Smooth muscle cell (in vitro differentiated cells): ENCODE measurements around the gene NAV2. TPM values are rescaled to one million over a fixed set of nuclear protein-coding genes. Genes with fewer than 3 reads are reported as not detected.

Experiments
- DNase-seq: peaks from one replicate; lab custom pipeline; 2025; ENCODE audit not compliant: unreplicated experiment; lab: John Stamatoyannopoulos, UW
- H2AFZ ChIP-seq: fragments of 200-600 bp; sonication (generic); 2 replicates; pipeline ENCODE4 v1.6.0; 2016; ENCODE audit warnings: antibody characterized with exemption, low read depth, mild to moderate bottlenecking
- H3F3A ChIP-seq: fragments of 200-600 bp; sonication (generic); 2 replicates; pipeline ENCODE4 v1.6.0; 2017; ENCODE audit warnings: antibody characterized with exemption, low read depth
- H3K27ac ChIP-seq: fragments of 200-600 bp; sonication (generic); 2 replicates; pipeline ENCODE4 v1.5.1; 2016; ENCODE audit warnings: low read depth, mild to moderate bottlenecking
- H3K27me3 ChIP-seq: fragments of 200-600 bp; sonication (generic); 2 replicates; pipeline ENCODE4 v1.6.1; 2016; ENCODE audit warnings: low read depth, mild to moderate bottlenecking
- H3K36me3 ChIP-seq: fragments of 200-600 bp; sonication (generic); 2 replicates; pipeline ENCODE4 v1.5.1; 2016; ENCODE audit warnings: low read depth
- H3K4me1 ChIP-seq: fragments of 200-600 bp; sonication (generic); 2 replicates; pipeline ENCODE4 v1.5.1; 2016; ENCODE audit warnings: low read depth
- H3K4me2 ChIP-seq: fragments of 200-600 bp; sonication (generic); 2 replicates; pipeline ENCODE4 v1.6.0; 2016; ENCODE audit warnings: mild to moderate bottlenecking
- H3K4me3 ChIP-seq: fragments of 200-600 bp; sonication (generic); 2 replicates; pipeline ENCODE4 v1.5.1; 2016; ENCODE audit warnings: mild to moderate bottlenecking
- H3K79me2 ChIP-seq: fragments of 200-600 bp; sonication (generic); 2 replicates; pipeline ENCODE4 v1.6.0; 2016; ENCODE audit warnings: low read depth, mild to moderate bottlenecking
- H3K9ac ChIP-seq: fragments of 200-600 bp; sonication (generic); 2 replicates; pipeline ENCODE4 v1.6.0; 2016; ENCODE audit warnings: low read depth
- H3K9me3 ChIP-seq: fragments of 200-600 bp; sonication (generic); replicated peaks from 2 replicates; pipeline ENCODE4 v1.5.1; 2016; ENCODE audit warnings: low read depth
- H4K20me1 ChIP-seq: fragments of 200-600 bp; sonication (generic); 2 replicates; pipeline ENCODE4 v1.6.0; 2016; ENCODE audit warnings: low read depth
- WGBS: methylation state at CpG from one replicate; pipeline ENCODE4 v1.1.7; 2016; ENCODE audit warnings: low lambda C conversion rate; 5-methylcytosine and 5-hydroxymethylcytosine counted together
- polyA plus RNA-seq: library from polyadenylated mRNA; unstranded; fragments of >200 nt; fragmentation: Nextera tagmentation; extraction: Ambion mirVana; gene quantifications from 2 replicates; pipeline ENCODE4 v1.2.1, GENCODE V29; 2016
- total RNA-seq: library from RNA; depleted of rRNA; stranded (reverse); fragments of >200 nt; gene quantifications from 2 replicates; pipeline ENCODE4 v1.2.3, GENCODE V29; 2014
- TF ChIP-seq, protein P1 (sequence below): fragments of 200-600 bp; sonication (generic); IDR thresholded peaks from 2 replicates; pipeline ENCODE4 v1.5.1; 2017; ENCODE audit warnings: borderline replicate concordance, mild to moderate bottlenecking, antibody characterized with exemption; ENCODE audit not compliant: insufficient read depth, poor library complexity, severe bottlenecking

The NAV2 gene
- total and polyA plus RNA-seq, 2 experiments from 2014 or later, result 14.1 to 67.5 TPM

DNA sequence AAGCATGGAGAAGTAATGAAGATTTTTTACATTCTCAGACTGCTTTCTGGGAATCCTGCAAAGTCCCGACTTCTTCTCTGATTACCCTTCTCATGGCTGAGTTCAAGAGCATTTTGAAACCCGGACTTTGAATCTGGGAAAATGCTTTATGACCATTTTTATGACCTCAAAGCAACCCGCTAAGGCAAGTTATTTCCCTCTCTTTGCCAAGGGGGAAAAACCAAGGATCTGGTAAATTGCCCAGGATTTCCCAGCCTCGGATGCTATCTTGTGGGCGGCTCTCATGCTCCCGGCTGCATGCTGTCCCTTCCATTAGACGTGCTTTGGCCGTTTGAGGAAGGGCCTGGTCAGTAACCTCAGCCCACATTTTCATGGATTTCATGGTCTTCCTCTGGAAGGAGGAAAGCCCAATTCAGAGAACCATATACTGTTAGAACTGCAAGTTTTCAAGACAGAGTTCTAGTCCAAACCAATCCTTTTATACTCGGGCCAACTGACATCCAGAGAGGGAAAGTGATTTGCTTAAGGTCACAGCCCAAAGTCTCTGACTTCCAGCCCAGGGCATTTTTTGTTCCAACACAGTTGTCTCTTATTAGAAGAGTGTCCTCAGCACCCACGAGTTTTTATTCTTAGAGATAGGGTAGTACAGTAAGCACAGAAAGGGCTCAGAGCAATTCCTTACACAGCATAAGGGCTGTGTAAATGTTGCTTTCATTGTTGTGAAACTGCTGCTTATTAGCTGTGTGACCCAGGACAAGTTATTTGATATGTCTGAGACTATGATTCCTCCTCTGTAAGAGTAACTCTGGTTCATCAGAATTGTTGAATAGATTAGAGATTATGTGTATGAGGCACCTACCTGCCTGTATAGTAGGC, 77.4 kb downstream of the NAV2 start:
- no peaks in the 10 kb centered on the region for H3K9me3 ChIP-seq
- peak overlapping the region; percentile 75 for H3K4me2 ChIP-seq
- DNase-seq, result no peak
- H3K36me3 ChIP-seq, result no peaks in the 10 kb centered on the region
- no peak overlapping the region for H3K4me3 ChIP-seq
- peaks cover 24% of the 10 kb centered on the region for H3K79me2 ChIP-seq
- peak overlapping the region; percentile 48 for H3K27ac ChIP-seq
- H3K9ac ChIP-seq, result no peak overlapping the region
- peak overlapping the region; percentile 64 for H2AFZ ChIP-seq
- no peaks in the 10 kb centered on the region for H3K27me3 ChIP-seq
- H4K20me1 ChIP-seq, result no peaks in the 10 kb centered on the region
- 18% methylated on average over 10 of the region's 10 CpGs for WGBS
- peaks cover 8% of the 10 kb centered on the region for H3K4me1 ChIP-seq
- TF ChIP-seq, protein P1, sequence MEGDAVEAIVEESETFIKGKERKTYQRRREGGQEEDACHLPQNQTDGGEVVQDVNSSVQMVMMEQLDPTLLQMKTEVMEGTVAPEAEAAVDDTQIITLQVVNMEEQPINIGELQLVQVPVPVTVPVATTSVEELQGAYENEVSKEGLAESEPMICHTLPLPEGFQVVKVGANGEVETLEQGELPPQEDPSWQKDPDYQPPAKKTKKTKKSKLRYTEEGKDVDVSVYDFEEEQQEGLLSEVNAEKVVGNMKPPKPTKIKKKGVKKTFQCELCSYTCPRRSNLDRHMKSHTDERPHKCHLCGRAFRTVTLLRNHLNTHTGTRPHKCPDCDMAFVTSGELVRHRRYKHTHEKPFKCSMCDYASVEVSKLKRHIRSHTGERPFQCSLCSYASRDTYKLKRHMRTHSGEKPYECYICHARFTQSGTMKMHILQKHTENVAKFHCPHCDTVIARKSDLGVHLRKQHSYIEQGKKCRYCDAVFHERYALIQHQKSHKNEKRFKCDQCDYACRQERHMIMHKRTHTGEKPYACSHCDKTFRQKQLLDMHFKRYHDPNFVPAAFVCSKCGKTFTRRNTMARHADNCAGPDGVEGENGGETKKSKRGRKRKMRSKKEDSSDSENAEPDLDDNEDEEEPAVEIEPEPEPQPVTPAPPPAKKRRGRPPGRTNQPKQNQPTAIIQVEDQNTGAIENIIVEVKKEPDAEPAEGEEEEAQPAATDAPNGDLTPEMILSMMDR, result no peak
- peaks cover 29% of the 10 kb centered on the region for H3F3A ChIP-seq

DNA sequence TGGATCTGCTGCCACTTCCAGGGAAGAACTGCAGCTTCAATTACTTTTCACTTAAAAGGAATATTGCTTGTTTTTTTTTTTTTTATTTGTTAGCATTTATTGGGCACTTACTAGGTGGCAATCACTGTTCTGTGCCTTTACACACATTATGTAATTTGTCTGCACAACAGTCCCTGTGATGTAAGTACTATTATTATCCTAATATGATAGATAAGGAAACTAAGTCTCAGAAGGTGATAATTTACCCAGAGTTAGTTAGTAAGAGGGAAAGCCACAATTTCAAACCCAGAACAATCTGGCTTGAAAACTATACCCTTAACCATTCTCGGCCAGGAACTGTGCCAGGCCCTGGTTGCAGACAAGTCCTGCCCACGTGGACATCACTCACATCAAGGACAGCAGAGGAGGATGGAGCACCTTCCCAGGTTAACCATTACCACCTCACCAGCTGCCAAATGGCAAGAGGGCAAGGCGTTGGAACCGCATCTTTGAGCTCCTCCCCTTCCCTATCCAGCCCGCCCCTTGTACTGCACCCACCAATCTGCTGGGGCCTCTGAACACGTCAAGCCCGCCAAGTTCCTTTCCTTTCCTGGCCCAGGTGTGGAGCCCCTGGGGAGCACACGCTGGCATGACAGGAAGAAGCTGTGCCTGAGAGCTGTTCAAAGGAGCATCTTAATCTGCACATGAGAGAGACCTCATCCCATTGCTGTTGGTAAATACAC, 78.4 kb downstream of the NAV2 start:
- peaks cover 29% of the 10 kb centered on the region for H3F3A ChIP-seq
- H3K36me3 ChIP-seq, result no peaks in the 10 kb centered on the region
- H3K9ac ChIP-seq, result no peak overlapping the region
- DNase-seq, result no peak
- peak overlapping the region; percentile 75 for H3K4me2 ChIP-seq
- H3K27me3 ChIP-seq, result no peaks in the 10 kb centered on the region
- H4K20me1 ChIP-seq, result no peaks in the 10 kb centered on the region
- no peak overlapping the region for H2AFZ ChIP-seq
- no peak overlapping the region for H3K4me3 ChIP-seq
- peaks cover 8% of the 10 kb centered on the region for H3K4me1 ChIP-seq
- peaks cover 28% of the 10 kb centered on the region for H3K79me2 ChIP-seq
- no peaks in the 10 kb centered on the region for H3K9me3 ChIP-seq
- WGBS, result 80% methylated on average over 8 of the region's 8 CpGs
- TF ChIP-seq, protein P1, result no peak
- no peak overlapping the region for H3K27ac ChIP-seq

DNA sequence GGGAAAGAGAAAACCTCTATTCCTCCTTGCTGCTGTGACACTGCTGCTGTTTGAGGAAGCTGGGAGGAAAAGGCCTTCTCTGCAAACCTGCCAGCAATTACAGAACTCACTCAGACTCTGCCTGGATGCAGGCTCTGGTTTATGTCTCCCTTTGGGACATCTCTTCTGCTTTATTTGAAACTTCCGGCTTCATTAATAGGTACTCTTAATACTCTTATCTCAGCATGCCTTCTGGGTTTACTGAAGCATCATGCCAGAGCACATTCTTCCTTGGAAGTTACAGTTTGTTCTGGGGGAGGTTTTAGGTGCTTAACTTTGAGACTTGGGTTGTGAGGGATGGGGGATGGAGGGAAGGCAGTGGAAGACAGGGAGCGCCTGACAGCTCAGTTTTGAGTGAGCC, 79.9 kb downstream of the NAV2 start:
- TF ChIP-seq, protein P1, result no peak
- no peaks in the 10 kb centered on the region for H3K27me3 ChIP-seq
- no peak overlapping the region for H3K4me3 ChIP-seq
- peaks cover 20% of the 10 kb centered on the region for H3K79me2 ChIP-seq
- H3F3A ChIP-seq, result peaks cover 29% of the 10 kb centered on the region
- no peak for DNase-seq
- no peak overlapping the region for H2AFZ ChIP-seq
- no peak overlapping the region for H3K27ac ChIP-seq
- H3K9ac ChIP-seq, result no peak overlapping the region
- H4K20me1 ChIP-seq, result no peaks in the 10 kb centered on the region
- no peaks in the 10 kb centered on the region for H3K9me3 ChIP-seq
- no peaks in the 10 kb centered on the region for H3K36me3 ChIP-seq
- H3K4me2 ChIP-seq, result no peak overlapping the region
- H3K4me1 ChIP-seq, result peaks cover 8% of the 10 kb centered on the region
- WGBS, result 2% methylated on average over 2 of the region's 2 CpGs
